GM23338 (cell line): ENCODE results near the gene VWA3B. TPM values are rescaled to one million over a fixed set of nuclear protein-coding genes. Genes with fewer than 3 reads are reported as not detected.
A peak's percentile ranks its signal among the peaks of the same experiment; 100 is the strongest.

Experiments
- ATAC-seq: fragments of 200-7000 bp; cut with Tn5 transposase; 3 replicates; pipeline ENCODE4 v1.9.1; 2020
- DNase-seq: peaks from one replicate; pipeline ENCODE4 v3.0.0-alpha.2; 2015; ENCODE audit warnings: low spot score
- H2AFZ ChIP-seq: fragments of 200-600 bp; sonication (generic); 2 replicates; pipeline ENCODE4 v1.8.0; 2016; ENCODE audit warnings: antibody characterized with exemption, mild to moderate bottlenecking, moderate library complexity
- H3F3A ChIP-seq: fragments of 200-600 bp; sonication (generic); replicated peaks from 2 replicates; pipeline ENCODE4 v1.8.0; 2017; ENCODE audit warnings: antibody characterized with exemption, mixed run types, low read depth
- H3K27ac ChIP-seq: fragments of 200-600 bp; sonication (generic); 2 replicates; pipeline ENCODE4 v1.6.1; 2016; ENCODE audit warnings: low read depth
- H3K27me3 ChIP-seq: fragments of 200-600 bp; sonication (generic); 2 replicates; pipeline ENCODE4 v1.8.0; 2016; ENCODE audit warnings: mild to moderate bottlenecking, mixed run types, moderate library complexity; ENCODE audit not compliant: insufficient read depth
- H3K36me3 ChIP-seq: fragments of 200-600 bp; sonication (generic); 2 replicates; pipeline ENCODE4 v1.8.0; 2016; ENCODE audit warnings: mild to moderate bottlenecking; ENCODE audit not compliant: insufficient read depth
- H3K4me1 ChIP-seq: fragments of 200-600 bp; sonication (generic); 2 replicates; pipeline ENCODE4 v1.8.0; 2016; ENCODE audit warnings: mild to moderate bottlenecking, moderate library complexity; ENCODE audit not compliant: insufficient read depth
- H3K4me2 ChIP-seq: fragments of 200-600 bp; sonication (generic); 2 replicates; pipeline ENCODE4 v1.7.1; 2017; ENCODE audit warnings: mixed run types
- H3K4me3 ChIP-seq: fragments of 200-600 bp; sonication (generic); 2 replicates; pipeline ENCODE4 v1.6.1; 2016; ENCODE audit warnings: mixed run types
- H3K79me2 ChIP-seq: fragments of 200-600 bp; sonication (generic); replicated peaks from 2 replicates; pipeline ENCODE4 v1.8.0; 2017; ENCODE audit warnings: mild to moderate bottlenecking; ENCODE audit not compliant: insufficient read depth
- H3K9me2 ChIP-seq: fragments of 200-600 bp; sonication (generic); 2 replicates; pipeline ENCODE4 v1.8.0; 2017; ENCODE audit not compliant: insufficient read depth
- H4K20me1 ChIP-seq: fragments of 200-600 bp; sonication (generic); replicated peaks from 2 replicates; pipeline ENCODE4 v1.8.0; 2017; ENCODE audit warnings: mild to moderate bottlenecking; ENCODE audit not compliant: insufficient read depth
- H3K27ac Mint-ChIP-seq: 2 replicates; pipeline ENCODE4 v1.8.0; 2020; ENCODE audit warnings: inconsistent platforms, mild to moderate bottlenecking, moderate library complexity, mixed read lengths
- H3K27me3 Mint-ChIP-seq: 3 replicates; pipeline ENCODE4 v1.8.0; 2022; ENCODE audit warnings: low read depth, mild to moderate bottlenecking, moderate library complexity, mixed read lengths, inconsistent platforms; ENCODE audit not compliant: insufficient read depth, poor library complexity
- H3K36me3 Mint-ChIP-seq: 3 replicates; pipeline ENCODE4 v1.8.0; 2021; ENCODE audit warnings: low read depth, mild to moderate bottlenecking, inconsistent platforms, moderate library complexity, mixed read lengths
- H3K4me1 Mint-ChIP-seq: 3 replicates; pipeline ENCODE4 v1.8.0; 2020; ENCODE audit warnings: mild to moderate bottlenecking, inconsistent platforms, mixed read lengths
- H3K4me3 Mint-ChIP-seq: 3 replicates; pipeline ENCODE4 v1.8.0; 2021; ENCODE audit warnings: moderate library complexity, mild to moderate bottlenecking, inconsistent platforms, mixed read lengths
- H3K9me3 Mint-ChIP-seq: 3 replicates; pipeline ENCODE4 v1.8.0; 2020; ENCODE audit warnings: moderate library complexity, mild to moderate bottlenecking, inconsistent platforms, mixed read lengths
- CREB1 ChIP-seq: fragments of 250-450 bp; sonication (Bioruptor Pico); IDR thresholded peaks from 2 replicates; pipeline ENCODE4 v1.5.0; 2020; ENCODE audit warnings: low read depth, mild to moderate bottlenecking, moderate library complexity
- CTCF ChIP-seq, 2 experiments: fragments of 200-600 bp in 1 of 2; sonication (generic) in 1 of 2; conservative IDR thresholded peaks; 2 replicates each; pipeline versions ENCODE4 v1.5.1 to v1.6.1; 2016 to 2017; ENCODE audit warnings: antibody characterized with exemption in 2 of 2, low read depth in 2 of 2, mild to moderate bottlenecking in 2 of 2, moderate library complexity in 1 of 2
- ETS1 ChIP-seq: IDR thresholded peaks from 2 replicates; pipeline ENCODE4 v1.6.1; 2016; ENCODE audit warnings: antibody characterized with exemption
- EZH2 ChIP-seq: fragments of 200-600 bp; sonication (generic); IDR thresholded peaks from one replicate; pipeline ENCODE4 v1.8.0; 2017; ENCODE audit warnings: antibody characterized with exemption, mild to moderate bottlenecking, low read depth; ENCODE audit not compliant: unreplicated experiment
- EZH2phosphoT487 ChIP-seq: fragments of 200-600 bp; sonication (generic); IDR thresholded peaks from one replicate; pipeline ENCODE4 v1.8.1; 2018; ENCODE audit warnings: antibody characterized with exemption; ENCODE audit not compliant: unreplicated experiment
- JUNB ChIP-seq: IDR thresholded peaks from one replicate; pipeline ENCODE4 v1.6.1; 2016; ENCODE audit warnings: antibody characterized with exemption; ENCODE audit not compliant: unreplicated experiment
- NANOG ChIP-seq: IDR thresholded peaks from 2 replicates; pipeline ENCODE4 v1.6.1; 2016; ENCODE audit warnings: antibody characterized with exemption, borderline replicate concordance
- POLR2AphosphoS5 ChIP-seq: IDR thresholded peaks from 2 replicates; pipeline ENCODE4 v1.6.1; 2016; ENCODE audit warnings: antibody characterized with exemption, low read depth
- STAT1 ChIP-seq: IDR thresholded peaks from one replicate; pipeline ENCODE4 v1.6.1; 2016; ENCODE audit warnings: antibody characterized with exemption; ENCODE audit not compliant: unreplicated experiment
- ZNF114 ChIP-seq: fragments of 250-450 bp; sonication (Bioruptor Pico); IDR thresholded peaks from 2 replicates; pipeline ENCODE4 v1.5.0; 2020; ENCODE audit warnings: mild to moderate bottlenecking, moderate library complexity
- ZNF331 ChIP-seq: fragments of 250-450 bp; sonication (Bioruptor Pico); IDR thresholded peaks from 2 replicates; pipeline ENCODE4 v1.5.0; 2020; ENCODE audit warnings: low read depth, mild to moderate bottlenecking, moderate library complexity
- polyA plus RNA-seq: library from polyadenylated mRNA; unstranded; fragments of >200 nt; fragmentation: Nextera tagmentation; extraction: Ambion mirVana; gene quantifications from 2 replicates; pipeline ENCODE4 v1.2.1, GENCODE V29; 2016
- total RNA-seq: library from RNA; depleted of rRNA; stranded (reverse); fragments of >200 nt; shearing (Covaris generic); gene quantifications from 2 replicates; pipeline ENCODE4 v1.2.3, GENCODE V29; 2014
- TF ChIP-seq, protein P1 (sequence below): fragments of 250-450 bp; sonication (Bioruptor Pico); IDR thresholded peaks from 2 replicates; pipeline ENCODE4 v1.5.0; 2020; ENCODE audit warnings: mild to moderate bottlenecking, moderate library complexity
- TF ChIP-seq, protein P2 (sequence below): IDR thresholded peaks from one replicate; pipeline ENCODE4 v1.6.1; 2018; ENCODE audit warnings: antibody characterized with exemption; ENCODE audit not compliant: unreplicated experiment

VWA3B gene
- total and polyA plus RNA-seq, 2 experiments from 2014 or later: not detected

DNA sequence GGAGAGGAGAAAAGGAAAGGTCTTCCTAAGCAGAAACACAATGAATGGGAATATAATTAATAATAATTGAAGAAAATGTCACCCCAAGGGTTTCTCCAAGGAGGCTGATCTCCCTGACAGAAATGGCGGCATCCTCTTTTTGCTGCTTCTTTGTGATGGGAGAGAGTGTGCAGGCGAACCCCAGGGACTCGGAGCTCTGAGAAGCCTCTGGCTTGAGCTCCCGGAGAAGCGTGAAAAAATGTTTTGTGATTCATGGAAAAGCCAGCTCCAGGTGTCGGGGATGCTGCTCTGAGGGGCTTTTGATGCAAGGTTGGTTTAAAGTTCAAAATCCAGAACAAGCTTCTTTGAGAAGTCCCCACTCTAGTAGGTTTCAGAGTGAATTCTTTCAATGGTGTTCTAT is 91.0 kb downstream of the VWA3B start:
- Histone ChIP-seq H3F3A (no peaks in the 10 kb centered on the region), H2AFZ (peak overlapping the region; percentile 83; the same call in 1 of the 2 replicates)
- peaks cover 9% of the 10 kb centered on the region for H3K27me3 Mint-ChIP-seq

More for the DNA sequence above, 91.0 kb downstream of the VWA3B start:
- H3K9me2 ChIP-seq: no peaks in the 10 kb centered on the region
- no peaks in the 10 kb centered on the region for H3K36me3 ChIP-seq
- TF ChIP-seq EZH2phosphoT487 (no peak), POLR2AphosphoS5 (no peak), ETS1 (no peak), NANOG (no peak), JUNB (no peak), STAT1 (no peak), EZH2 (no peak), ZNF331 (CRISPR knock-in tag) (no peak), ZNF114 (CRISPR knock-in tag) (no peak), CREB1 (no peak), CTCF (conservative IDR thresholded peaks at IDR 0.05; ENCODE audit: low read depth in 2 of 2) (no peak)
- TF ChIP-seq, protein P1, sequence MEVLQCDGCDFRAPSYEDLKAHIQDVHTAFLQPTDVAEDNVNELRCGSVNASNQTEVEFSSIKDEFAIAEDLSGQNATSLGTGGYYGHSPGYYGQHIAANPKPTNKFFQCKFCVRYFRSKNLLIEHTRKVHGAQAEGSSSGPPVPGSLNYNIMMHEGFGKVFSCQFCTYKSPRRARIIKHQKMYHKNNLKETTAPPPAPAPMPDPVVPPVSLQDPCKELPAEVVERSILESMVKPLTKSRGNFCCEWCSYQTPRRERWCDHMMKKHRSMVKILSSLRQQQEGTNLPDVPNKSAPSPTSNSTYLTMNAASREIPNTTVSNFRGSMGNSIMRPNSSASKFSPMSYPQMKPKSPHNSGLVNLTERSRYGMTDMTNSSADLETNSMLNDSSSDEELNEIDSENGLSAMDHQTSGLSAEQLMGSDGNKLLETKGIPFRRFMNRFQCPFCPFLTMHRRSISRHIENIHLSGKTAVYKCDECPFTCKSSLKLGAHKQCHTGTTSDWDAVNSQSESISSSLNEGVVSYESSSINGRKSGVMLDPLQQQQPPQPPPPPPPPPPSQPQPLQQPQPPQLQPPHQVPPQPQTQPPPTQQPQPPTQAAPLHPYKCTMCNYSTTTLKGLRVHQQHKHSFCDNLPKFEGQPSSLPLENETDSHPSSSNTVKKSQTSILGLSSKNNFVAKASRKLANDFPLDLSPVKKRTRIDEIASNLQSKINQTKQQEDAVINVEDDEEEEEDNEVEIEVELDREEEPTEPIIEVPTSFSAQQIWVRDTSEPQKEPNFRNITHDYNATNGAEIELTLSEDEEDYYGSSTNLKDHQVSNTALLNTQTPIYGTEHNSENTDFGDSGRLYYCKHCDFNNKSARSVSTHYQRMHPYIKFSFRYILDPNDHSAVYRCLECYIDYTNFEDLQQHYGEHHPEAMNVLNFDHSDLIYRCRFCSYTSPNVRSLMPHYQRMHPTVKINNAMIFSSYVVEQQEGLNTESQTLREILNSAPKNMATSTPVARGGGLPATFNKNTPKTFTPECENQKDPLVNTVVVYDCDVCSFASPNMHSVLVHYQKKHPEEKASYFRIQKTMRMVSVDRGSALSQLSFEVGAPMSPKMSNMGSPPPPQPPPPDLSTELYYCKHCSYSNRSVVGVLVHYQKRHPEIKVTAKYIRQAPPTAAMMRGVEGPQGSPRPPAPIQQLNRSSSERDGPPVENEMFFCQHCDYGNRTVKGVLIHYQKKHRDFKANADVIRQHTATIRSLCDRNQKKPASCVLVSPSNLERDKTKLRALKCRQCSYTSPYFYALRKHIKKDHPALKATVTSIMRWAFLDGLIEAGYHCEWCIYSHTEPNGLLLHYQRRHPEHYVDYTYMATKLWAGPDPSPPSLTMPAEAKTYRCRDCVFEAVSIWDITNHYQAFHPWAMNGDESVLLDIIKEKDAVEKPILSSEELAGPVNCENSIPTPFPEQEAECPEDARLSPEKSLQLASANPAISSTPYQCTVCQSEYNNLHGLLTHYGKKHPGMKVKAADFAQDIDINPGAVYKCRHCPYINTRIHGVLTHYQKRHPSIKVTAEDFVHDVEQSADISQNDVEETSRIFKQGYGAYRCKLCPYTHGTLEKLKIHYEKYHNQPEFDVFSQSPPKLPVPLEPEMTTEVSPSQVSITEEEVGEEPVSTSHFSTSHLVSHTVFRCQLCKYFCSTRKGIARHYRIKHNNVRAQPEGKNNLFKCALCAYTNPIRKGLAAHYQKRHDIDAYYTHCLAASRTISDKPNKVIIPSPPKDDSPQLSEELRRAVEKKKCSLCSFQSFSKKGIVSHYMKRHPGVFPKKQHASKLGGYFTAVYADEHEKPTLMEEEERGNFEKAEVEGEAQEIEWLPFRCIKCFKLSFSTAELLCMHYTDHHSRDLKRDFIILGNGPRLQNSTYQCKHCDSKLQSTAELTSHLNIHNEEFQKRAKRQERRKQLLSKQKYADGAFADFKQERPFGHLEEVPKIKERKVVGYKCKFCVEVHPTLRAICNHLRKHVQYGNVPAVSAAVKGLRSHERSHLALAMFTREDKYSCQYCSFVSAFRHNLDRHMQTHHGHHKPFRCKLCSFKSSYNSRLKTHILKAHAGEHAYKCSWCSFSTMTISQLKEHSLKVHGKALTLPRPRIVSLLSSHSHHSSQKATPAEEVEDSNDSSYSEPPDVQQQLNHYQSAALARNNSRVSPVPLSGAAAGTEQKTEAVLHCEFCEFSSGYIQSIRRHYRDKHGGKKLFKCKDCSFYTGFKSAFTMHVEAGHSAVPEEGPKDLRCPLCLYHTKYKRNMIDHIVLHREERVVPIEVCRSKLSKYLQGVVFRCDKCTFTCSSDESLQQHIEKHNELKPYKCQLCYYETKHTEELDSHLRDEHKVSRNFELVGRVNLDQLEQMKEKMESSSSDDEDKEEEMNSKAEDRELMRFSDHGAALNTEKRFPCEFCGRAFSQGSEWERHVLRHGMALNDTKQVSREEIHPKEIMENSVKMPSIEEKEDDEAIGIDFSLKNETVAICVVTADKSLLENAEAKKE (CRISPR knock-in tag): no peak
- TF ChIP-seq, protein P2, sequence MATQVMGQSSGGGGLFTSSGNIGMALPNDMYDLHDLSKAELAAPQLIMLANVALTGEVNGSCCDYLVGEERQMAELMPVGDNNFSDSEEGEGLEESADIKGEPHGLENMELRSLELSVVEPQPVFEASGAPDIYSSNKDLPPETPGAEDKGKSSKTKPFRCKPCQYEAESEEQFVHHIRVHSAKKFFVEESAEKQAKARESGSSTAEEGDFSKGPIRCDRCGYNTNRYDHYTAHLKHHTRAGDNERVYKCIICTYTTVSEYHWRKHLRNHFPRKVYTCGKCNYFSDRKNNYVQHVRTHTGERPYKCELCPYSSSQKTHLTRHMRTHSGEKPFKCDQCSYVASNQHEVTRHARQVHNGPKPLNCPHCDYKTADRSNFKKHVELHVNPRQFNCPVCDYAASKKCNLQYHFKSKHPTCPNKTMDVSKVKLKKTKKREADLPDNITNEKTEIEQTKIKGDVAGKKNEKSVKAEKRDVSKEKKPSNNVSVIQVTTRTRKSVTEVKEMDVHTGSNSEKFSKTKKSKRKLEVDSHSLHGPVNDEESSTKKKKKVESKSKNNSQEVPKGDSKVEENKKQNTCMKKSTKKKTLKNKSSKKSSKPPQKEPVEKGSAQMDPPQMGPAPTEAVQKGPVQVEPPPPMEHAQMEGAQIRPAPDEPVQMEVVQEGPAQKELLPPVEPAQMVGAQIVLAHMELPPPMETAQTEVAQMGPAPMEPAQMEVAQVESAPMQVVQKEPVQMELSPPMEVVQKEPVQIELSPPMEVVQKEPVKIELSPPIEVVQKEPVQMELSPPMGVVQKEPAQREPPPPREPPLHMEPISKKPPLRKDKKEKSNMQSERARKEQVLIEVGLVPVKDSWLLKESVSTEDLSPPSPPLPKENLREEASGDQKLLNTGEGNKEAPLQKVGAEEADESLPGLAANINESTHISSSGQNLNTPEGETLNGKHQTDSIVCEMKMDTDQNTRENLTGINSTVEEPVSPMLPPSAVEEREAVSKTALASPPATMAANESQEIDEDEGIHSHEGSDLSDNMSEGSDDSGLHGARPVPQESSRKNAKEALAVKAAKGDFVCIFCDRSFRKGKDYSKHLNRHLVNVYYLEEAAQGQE: no peak
- H4K20me1 ChIP-seq: no peaks in the 10 kb centered on the region
- no peaks in the 10 kb centered on the region for H3K79me2 ChIP-seq
- Mint-ChIP-seq H3K4me3 (no peak overlapping the region), H3K36me3 (no peaks in the 10 kb centered on the region), H3K27ac (no peak overlapping the region), H3K9me3 (no peaks in the 10 kb centered on the region; the same call in 2 of the 3 replicates), H3K4me1 (peaks cover 21% of the 10 kb centered on the region)
- ATAC-seq: no peak; the same call in 2 of the 3 replicates
- no peak overlapping the region for H3K4me3 ChIP-seq
- H3K27me3 ChIP-seq: no peaks in the 10 kb centered on the region
- no peak for DNase-seq
- H3K27ac ChIP-seq: no peak overlapping the region
- H3K4me2 ChIP-seq: peak overlapping the region; percentile 49; the same call in 1 of the 2 replicates
- H3K4me1 ChIP-seq: peaks cover 11% of the 10 kb centered on the region; the same call in 1 of the 2 replicates
